ENCODE data around the gene CYP27C1.
"Not testable (repeated sequence)": the region's sequence is repeated elsewhere in the genome, so short reads cannot be mapped to it uniquely, and the experiment has no call there.

Gene CYP27C1

DNA sequence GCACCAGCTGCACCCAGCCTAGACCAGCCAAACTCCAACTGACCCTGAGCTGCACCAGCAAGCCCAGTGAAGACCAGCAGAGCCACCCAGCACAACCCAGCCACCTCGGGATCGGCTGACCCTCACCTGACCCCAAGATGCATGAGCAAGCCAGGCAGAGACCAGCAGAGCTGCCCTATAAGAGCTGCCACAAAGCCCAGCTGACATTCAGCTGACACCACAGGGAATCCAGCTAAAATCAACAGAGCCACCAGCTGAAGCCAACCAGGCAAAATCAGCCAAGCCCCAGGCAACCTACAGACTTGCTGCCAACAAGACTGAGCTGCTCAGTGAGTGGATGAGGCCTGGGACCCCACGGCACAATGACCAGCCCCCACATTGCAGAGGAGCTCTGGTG, 54.6 kb downstream of the CYP27C1 start:
- DNase-seq (ENCODE audit: low spot score) = no peak
- TF ChIP-seq CTCF (IDR thresholded peaks at IDR 0.05; ENCODE audit: borderline replicate concordance, control extremely low read depth, extremely low read depth, insufficient read depth, missing control alignments) = no peak

GRCh38 chr2:127164761-127165538, 55.1 kb downstream of the CYP27C1 start:
- in situ Hi-C loops (cut with MboI; ENCODE audit: low sequenced_read_pairs, unreplicated experiment) = no loop called here
- DNase-seq (ENCODE audit: low spot score) = no peak
- TF ChIP-seq CTCF (IDR thresholded peaks at IDR 0.05; ENCODE audit: borderline replicate concordance, control extremely low read depth, extremely low read depth, insufficient read depth, missing control alignments) = no peak

More for the DNA sequence above, 54.6 kb downstream of the CYP27C1 start:
- in situ Hi-C loops (cut with MboI; ENCODE audit: low sequenced_read_pairs, unreplicated experiment) = no loop called here

- TF ChIP-seq CTCF (IDR thresholded peaks at IDR 0.05; ENCODE audit: borderline replicate concordance, control extremely low read depth, extremely low read depth, insufficient read depth, missing control alignments) = no peak
- in situ Hi-C loops (cut with MboI; ENCODE audit: low sequenced_read_pairs, unreplicated experiment) = no loop called here
- no peak for DNase-seq (ENCODE audit: low spot score)
Observed at GRCh38 chr2:127163921-127164320, 56.2 kb downstream of the CYP27C1 start.

GRCh38 chr2:127163090-127163406, 57.1 kb downstream of the CYP27C1 start:
- DNase-seq (ENCODE audit: low spot score); in situ Hi-C loops (cut with MboI; ENCODE audit: low sequenced_read_pairs, unreplicated experiment): not testable (repeated sequence)

DNA sequence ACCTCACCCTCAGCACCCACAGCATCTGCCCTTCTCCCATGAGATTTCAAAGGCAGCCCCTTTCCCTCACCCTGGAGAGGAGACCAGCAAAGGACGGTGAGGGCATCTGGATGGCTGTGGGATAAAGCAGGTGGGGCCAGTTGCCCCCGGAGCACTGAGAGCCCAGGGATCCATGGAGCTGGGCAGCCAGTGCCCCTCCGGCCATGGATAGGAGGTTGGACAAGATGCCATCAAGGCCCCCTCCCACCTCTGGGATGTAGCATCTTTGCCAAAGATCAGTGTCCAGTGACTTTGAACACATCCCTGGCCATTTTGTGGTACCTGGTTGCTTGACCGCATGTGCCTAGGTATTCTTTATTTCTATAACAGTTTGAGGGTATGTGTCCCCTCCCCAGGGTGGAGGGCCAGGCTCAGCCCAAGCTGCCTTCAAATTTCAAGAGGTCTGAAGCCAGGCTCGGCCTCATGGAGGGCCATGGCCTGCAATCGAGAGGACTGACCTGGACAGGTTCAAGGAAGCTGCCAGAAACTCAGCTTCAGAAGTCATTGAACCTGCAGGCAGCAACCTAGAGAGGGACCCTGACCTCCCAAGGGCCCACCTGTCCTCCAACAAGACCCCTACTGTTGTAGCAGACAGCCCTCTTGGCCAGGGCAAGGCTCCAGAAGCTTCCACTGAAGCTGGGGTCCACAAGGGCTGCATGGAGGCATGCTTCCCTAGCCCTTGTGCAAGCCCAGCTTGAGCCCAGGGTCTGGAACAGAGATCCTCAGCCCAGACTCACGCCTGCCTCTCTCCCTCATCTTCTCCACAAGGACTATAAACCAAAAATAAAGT, 57.6 kb downstream of the CYP27C1 start:
- no peak for TF ChIP-seq CTCF (IDR thresholded peaks at IDR 0.05; ENCODE audit: borderline replicate concordance, control extremely low read depth, extremely low read depth, insufficient read depth, missing control alignments)
- DNase-seq (ENCODE audit: low spot score) = no peak
- in situ Hi-C loops (cut with MboI; ENCODE audit: low sequenced_read_pairs, unreplicated experiment) = no loop called here

- in situ Hi-C loops (cut with MboI; ENCODE audit: low sequenced_read_pairs, unreplicated experiment) = no loop called here
- DNase-seq (ENCODE audit: low spot score) = no peak
- TF ChIP-seq CTCF (IDR thresholded peaks at IDR 0.05; ENCODE audit: borderline replicate concordance, control extremely low read depth, extremely low read depth, insufficient read depth, missing control alignments) = no peak
Observed at GRCh38 chr2:127161176-127162136, 58.6 kb downstream of the CYP27C1 start.

Measured in GM13976 (cell line).